ENCODE results near the gene COG2. TPM values are rescaled to one million over a fixed set of nuclear protein-coding genes. Genes with fewer than 3 reads are reported as not detected.

The COG2 gene
- total and polyA plus RNA-seq, 2 of the 13 experiments (the other 11 are each of a cell fraction or from before 2014, with no cell fraction given), result 16.8 to 36.3 TPM

DNA sequence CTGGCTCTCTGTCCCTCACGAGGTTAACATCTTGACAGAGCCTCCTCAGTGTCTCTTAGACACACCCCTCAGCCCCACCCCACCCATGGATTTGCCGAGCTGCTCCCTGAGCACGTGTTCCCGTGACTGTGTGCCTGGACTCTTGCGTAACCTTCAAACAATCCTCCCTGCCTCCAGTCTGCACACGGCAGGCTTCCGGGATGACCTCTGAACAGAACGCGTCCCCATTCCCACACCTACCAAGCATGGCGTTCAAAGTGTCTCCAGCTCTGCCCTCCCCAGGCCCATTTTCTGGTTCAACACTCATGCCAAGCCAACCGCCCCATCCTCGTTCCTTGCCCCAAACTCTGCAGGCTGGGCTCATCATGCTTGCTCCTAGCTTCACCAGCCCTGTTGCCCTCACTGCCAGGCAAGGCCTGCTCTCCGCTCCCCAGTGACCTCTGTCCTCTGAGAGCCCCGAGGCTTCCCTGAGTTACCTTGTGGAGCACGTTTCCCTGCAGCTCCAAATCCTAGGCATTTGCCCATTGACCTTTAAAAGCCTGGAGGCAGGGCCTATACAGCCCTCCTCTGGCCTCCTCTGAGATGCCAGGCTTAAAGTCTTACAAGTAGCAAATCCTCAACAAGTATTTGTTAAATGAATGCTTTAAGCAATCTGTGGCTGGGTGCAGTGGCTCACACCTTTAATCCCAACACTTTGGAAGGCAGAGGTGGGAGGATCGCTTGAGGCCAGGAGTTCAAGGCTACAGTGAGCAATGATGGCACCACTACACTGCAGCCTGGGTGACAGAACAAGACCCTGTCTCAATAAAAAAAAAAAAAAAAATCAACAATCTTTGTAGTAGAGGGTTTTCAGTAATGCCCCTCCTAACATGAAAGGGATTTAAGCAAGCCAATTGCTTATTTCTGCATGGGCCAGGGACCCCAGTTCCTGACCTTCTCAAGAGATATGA, 66.6 kb downstream of the COG2 start (continued):
- TF ChIP-seq ZNF570 (CRISPR knock-in tag; IDR thresholded peaks at IDR 0.05; ENCODE audit: borderline replicate concordance) (no peak), TBX3 (IDR thresholded peaks at IDR 0.05; ENCODE audit: borderline replicate concordance) (peak; percentile 57; the same call in 1 of the 2 replicates), ZNF784 (CRISPR knock-in tag; IDR thresholded peaks at IDR 0.05; ENCODE audit: borderline replicate concordance) (peak; percentile 89; the same call in 1 of the 2 replicates), HES4 (CRISPR knock-in tag; IDR thresholded peaks at IDR 0.05; ENCODE audit: borderline replicate concordance) (peak; percentile 69; the same call in 1 of the 2 replicates), KMT2B (CRISPR knock-in tag; IDR thresholded peaks at IDR 0.05) (peak; percentile 31; the same call in 1 of the 2 replicates), ZNF772 (CRISPR knock-in tag; IDR thresholded peaks at IDR 0.05) (peak; percentile 96), RNF2 (conservative IDR thresholded peaks at IDR 0.05; ENCODE audit: low read depth) (no peak), TEAD2 (CRISPR knock-in tag; IDR thresholded peaks at IDR 0.05) (no peak), TOPORS (CRISPR knock-in tag; IDR thresholded peaks at IDR 0.05) (0 out of 2 replicates have a peak, but pooled peaks have one; percentile 27), KLF16 (CRISPR knock-in tag; IDR thresholded peaks at IDR 0.05) (peak; percentile 69 to 97; a peak in 2 of 4 replicates), FOXA1 (IDR thresholded peaks at IDR 0.05) (no peak), FOXA1 (CRISPR knock-in tag; IDR thresholded peaks at IDR 0.05) (peak; percentile 51; the same call in 1 of the 2 replicates), WIZ (CRISPR knock-in tag; IDR thresholded peaks at IDR 0.05) (peak; percentile 75; the same call in 1 of the 2 replicates), RFX5 (IDR thresholded peaks at IDR 0.05; ENCODE audit: low read depth, low read length) (no peak), CCDC6 (CRISPR knock-in tag; IDR thresholded peaks at IDR 0.05) (peak; percentile 85; the same call in 1 of the 2 replicates), SP2 (CRISPR knock-in tag; IDR thresholded peaks at IDR 0.05) (no peak), SP140L (CRISPR knock-in tag; IDR thresholded peaks at IDR 0.05; ENCODE audit: borderline replicate concordance) (no peak), GLMP (CRISPR knock-in tag; IDR thresholded peaks at IDR 0.05; ENCODE audit: borderline replicate concordance) (0 out of 2 replicates have a peak, but pooled peaks have one; percentile 33), ZZZ3 (CRISPR knock-in tag; IDR thresholded peaks at IDR 0.05; ENCODE audit: borderline replicate concordance) (peak; percentile 96; the same call in 1 of the 2 replicates), ZNF451 (CRISPR knock-in tag; IDR thresholded peaks at IDR 0.05) (peak; percentile 57; the same call in 1 of the 2 replicates), HOXA9 (CRISPR knock-in tag; IDR thresholded peaks at IDR 0.05; ENCODE audit: borderline replicate concordance) (0 out of 2 replicates have a peak, but pooled peaks have one; percentile 53), SP4 (CRISPR knock-in tag; IDR thresholded peaks at IDR 0.05) (peak; percentile 78), ZSCAN21 (CRISPR knock-in tag; IDR thresholded peaks at IDR 0.05; ENCODE audit: borderline replicate concordance) (peak; percentile 95), KDM4B (CRISPR knock-in tag; IDR thresholded peaks at IDR 0.05) (peak; percentile 88)
- TF ChIP-seq, protein P1, sequence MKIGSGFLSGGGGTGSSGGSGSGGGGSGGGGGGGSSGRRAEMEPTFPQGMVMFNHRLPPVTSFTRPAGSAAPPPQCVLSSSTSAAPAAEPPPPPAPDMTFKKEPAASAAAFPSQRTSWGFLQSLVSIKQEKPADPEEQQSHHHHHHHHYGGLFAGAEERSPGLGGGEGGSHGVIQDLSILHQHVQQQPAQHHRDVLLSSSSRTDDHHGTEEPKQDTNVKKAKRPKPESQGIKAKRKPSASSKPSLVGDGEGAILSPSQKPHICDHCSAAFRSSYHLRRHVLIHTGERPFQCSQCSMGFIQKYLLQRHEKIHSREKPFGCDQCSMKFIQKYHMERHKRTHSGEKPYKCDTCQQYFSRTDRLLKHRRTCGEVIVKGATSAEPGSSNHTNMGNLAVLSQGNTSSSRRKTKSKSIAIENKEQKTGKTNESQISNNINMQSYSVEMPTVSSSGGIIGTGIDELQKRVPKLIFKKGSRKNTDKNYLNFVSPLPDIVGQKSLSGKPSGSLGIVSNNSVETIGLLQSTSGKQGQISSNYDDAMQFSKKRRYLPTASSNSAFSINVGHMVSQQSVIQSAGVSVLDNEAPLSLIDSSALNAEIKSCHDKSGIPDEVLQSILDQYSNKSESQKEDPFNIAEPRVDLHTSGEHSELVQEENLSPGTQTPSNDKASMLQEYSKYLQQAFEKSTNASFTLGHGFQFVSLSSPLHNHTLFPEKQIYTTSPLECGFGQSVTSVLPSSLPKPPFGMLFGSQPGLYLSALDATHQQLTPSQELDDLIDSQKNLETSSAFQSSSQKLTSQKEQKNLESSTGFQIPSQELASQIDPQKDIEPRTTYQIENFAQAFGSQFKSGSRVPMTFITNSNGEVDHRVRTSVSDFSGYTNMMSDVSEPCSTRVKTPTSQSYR (CRISPR knock-in tag; IDR thresholded peaks at IDR 0.05; ENCODE audit: borderline replicate concordance), result peak; percentile 88; the same call in 1 of the 2 replicates
